ENCODE data around the gene SEPHS1.

SEPHS1 gene

DNA sequence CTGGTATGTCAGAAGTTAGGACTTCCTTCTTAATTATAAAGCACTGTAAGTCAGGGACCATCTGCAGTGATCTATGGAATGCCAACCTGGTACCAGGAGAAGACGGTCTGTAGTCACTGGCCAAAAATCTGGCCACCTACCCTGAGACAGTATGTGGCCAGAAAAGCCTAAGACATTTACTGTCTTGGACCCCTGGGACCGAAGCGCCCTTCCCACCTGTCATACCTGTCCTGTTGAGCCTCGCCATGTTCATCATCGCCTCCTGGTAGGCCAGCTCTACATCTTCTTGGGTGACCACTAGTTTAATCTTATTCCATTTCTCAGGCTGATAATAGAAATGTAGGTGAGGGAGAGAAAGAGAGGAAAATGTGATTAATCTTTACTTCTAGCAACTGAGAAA, 20.0 kb downstream of the SEPHS1 start:
- DNase-seq (ENCODE audit: low spot score), result no peak

DNA sequence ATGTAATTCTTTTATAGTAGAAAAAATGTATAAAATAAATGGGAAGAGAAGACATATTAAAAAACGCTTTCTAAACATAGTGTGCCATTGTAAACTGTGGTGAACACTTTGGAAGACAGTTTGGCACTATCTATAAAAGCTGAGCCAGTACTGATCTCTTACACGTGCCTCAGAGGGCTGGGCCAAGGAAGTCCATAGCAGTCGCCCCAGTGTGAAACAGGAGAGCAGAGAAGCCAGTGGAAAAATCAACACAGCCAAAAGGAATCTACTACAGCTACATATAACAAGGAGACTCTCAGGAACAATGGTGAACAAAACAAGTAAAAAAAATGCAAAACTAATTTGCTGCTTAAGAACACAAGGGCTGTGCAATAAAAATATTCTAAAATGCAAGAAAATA, 20.6 kb downstream of the SEPHS1 start:
- no peak for DNase-seq (ENCODE audit: low spot score)

DNA sequence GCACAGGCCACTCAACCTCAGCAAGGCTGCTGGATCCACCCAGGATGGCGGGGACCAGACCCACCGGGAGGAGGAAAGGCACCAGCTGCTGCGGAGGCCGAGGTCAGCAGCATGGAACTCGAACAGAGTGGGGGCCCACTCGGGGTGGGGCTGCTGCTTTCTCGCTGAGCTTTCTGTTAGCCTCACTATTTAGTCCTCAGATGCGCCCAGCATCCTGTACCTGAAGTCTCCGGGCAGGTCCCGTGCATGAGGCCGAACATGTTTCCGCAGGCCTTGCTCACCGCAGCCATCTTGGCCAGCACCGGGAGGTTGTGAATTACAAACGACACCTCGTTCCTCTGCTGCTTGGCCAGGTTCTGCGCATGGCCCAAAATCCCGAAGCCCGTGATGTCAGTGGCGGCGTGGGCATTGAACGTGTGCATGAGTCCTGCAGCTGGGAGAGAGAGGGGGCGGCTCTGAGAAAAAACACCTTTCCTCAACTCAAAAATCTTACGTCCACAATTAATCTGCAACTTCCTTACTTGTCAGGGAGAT, 25.4 kb downstream of the SEPHS1 start:
- no peak for DNase-seq (ENCODE audit: low spot score)

DNA sequence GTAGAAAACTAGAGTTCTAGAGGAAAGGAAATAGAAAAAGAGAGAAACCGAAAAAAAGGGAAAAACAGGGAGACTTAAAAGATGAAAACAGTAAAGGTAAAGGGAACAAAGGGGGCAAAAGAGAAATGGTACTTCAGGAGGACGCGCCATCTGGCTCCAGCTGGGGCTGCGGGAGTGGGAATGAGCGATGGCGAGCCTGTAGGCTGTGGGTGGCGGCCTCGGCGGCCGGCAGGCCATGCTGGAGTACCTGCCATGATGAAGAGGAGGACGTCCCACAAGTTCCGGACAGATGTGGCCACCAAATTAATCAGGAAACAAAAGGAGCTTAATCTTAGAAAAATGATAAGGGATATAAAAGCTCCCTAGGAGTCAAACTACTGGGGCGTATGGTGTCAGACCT, 26.5 kb downstream of the SEPHS1 start:
- no peak for DNase-seq (ENCODE audit: low spot score)

DNA sequence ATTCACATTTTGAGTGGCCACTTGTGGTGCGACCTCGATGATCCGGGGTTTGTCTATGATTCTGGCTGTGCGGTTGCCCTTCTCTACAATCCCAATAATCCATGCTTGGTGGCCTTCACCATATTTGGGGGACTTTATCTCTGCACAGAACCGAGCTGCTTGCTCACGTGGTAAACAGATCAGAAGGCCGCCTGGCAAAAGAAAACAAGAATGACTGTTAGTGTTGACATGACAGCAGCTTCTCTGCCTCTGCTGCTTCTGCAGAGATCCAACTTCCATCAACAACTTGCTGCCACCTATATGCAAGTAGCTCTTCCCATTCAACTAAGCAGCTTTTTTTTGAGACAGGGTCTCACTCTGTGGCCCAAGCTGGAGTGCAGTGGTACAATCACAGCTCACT, 28.9 kb downstream of the SEPHS1 start:
- no peak for DNase-seq (ENCODE audit: low spot score)

DNA sequence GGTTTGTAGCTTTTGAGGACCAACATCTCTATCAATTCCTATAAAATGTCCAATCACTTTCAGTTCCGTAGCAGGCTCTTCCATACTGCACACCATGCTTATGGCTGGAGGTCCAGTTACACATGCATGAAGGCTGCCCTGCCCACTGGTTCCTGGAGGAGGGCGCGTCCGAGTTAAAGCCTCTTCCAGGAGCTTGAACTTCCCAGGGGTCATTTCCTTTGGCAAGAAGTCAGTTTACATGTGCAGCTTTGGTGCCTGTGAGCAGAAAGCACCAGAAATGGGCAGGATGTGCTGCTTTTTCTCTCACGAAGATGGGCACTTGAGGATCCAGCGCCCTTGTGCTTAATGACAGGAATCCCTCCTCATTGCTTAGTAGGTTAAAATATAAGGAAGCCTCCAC, 30.6 kb downstream of the SEPHS1 start:
- no peak for DNase-seq (ENCODE audit: low spot score)

DNA sequence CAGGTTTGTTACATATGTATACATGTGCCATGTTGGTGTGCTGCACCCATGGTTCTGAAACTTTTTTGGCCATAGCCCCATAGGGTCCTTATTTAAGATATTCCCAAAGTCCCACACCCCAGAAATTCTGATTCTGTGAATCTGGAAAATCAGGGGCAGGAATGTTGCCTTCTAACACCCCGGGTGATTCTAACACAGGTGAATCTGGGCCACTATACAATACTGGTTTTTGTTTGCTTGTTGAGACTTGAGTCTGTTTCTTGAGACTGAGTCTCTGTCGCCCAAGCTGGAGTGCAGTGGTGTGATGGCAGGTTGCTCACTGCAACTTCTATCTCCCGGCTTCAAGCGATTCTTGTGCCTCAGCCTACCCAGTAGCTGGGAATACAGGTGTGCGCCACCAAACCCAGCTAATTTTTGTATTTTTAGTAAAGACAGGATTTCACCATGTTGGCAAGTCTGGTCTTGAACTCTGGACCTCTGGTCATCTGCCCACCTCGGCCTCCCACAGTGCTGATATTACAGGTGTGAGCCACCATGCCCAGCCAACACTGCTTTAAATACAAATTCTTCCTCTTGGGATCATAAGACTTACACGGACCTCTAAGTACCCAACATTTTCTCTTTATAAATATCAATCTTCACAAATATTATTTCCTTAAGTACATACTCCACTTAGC, 31.3 kb downstream of the SEPHS1 start:
- no peak for DNase-seq (ENCODE audit: low spot score)

DNA sequence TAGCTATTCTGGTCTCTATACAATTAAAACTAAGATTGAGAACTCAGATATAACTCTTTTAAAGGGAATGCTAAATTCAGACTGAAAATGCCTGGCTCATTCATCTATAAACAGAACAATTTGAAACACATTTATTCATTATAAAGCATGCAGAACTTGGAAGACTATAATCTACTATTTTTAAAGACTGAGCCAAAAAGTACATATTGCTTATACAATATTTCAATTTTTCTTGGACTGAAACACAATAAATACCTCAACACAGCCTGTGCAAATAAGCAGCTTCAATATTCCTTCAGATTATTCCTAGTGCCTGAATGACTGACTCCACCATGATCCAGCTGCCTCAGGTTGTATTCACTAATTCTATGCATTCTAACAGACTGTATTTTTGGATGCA, 32.7 kb downstream of the SEPHS1 start:
- DNase-seq (ENCODE audit: low spot score), result no peak

DNA sequence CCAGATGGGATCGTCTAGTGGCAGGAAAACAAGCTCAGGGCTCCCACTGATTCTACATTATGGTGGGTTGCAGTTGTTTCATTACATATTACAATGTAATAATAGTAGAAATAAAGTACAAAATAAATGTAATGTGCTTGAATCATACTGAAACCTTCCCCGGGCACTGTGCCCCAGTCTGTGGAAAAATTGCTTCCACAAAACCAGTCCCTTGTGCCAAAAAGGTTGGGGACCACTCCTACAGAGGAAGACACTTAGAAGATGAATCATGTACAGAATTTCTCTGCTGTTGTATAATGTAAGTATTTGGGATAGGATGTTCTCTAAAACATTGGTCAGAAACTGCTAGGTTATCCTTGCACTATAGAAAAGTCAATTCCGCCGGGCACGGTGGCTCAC, 36.9 kb downstream of the SEPHS1 start:
- DNase-seq (ENCODE audit: low spot score), result no peak

DNA sequence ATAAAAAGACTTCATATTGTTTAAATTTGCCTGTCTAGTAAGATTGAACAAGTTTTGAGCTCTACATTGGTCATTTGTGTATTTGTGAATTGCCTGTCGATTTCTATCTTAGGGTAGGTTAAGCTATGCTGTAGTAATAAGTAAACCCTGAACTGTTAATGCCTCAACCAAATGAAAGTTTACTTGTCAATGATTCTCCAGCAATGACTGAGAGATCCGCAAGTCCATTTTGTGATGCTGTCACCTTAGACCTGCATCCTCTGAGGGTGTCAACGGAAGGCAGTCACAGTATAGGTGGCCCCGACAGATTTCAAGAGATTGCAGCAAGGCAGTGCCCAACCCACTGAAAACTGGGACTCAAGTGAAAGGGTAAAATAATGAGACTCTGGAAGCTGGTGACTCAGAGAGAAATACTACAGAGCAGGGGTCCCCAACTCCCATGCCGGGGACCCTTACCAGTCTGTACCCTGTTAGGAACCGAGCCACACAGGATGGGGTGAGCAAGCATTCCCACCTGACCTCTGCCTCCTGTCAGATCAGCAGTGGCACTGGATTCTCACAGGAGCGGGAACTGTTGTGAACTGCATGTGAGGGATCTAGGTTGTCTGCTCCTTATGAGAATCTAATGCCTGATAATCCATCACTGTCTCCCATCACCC, 37.4 kb downstream of the SEPHS1 start:
- no peak for DNase-seq (ENCODE audit: low spot score)

DNA sequence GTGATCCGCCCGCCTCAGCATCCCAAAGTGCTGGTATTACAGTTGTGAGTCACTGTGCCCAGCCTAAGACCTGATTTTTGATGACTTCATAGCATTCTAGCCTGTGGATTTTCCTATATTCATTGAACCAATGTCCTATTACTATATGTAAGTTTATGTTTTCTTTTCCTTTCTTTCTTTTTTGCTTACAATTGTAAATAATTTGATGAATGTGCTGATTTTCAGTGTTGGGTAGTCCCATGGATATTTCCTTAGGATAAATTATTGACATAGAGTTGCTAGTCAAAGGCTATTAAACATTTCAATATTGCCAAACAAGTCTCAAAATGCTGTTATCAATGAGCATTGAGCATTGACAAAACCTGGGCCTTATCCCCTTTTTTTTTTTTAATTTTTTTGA, 38.3 kb downstream of the SEPHS1 start:
- no peak for DNase-seq (ENCODE audit: low spot score)

DNA sequence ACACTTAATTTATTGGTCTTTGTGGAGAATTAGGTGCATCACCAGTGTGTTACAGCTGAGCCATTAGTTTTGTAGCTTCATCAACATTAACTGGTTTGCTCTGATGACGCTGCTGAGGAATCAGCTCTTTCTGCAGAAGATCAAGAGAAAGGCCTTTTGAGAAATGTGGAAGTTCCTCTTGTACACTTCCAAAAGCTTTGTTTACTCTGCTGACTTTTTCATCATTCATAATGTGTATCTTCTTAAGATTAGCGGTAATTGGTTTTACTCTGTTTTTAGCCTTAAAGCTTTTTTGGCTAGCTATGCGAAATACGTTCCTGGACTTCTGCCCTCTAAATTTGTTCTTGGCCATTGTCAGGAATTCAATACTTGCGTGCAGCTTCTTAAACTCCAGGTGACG, 40.0 kb downstream of the SEPHS1 start:
- no peak for DNase-seq (ENCODE audit: low spot score)

DNA sequence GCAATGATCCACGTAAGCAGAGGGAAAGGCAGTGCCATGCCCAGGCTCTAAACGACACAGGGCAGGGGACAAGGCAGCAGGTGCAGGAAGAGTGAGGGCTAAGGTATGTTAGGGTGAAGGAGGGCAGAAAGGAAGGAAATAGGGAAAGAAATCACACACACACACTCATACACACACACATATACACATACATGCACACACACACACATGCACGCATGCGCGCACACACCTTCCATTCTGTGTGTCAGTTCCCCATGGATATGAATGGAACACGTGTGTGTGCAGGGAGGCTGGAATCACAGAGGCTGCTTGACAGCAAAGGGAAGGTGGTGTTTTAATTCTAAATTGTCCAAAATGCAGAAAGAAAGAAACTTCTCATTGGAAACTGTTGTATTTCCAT, 42.0 kb downstream of the SEPHS1 start:
- DNase-seq (ENCODE audit: low spot score), result no peak

DNA sequence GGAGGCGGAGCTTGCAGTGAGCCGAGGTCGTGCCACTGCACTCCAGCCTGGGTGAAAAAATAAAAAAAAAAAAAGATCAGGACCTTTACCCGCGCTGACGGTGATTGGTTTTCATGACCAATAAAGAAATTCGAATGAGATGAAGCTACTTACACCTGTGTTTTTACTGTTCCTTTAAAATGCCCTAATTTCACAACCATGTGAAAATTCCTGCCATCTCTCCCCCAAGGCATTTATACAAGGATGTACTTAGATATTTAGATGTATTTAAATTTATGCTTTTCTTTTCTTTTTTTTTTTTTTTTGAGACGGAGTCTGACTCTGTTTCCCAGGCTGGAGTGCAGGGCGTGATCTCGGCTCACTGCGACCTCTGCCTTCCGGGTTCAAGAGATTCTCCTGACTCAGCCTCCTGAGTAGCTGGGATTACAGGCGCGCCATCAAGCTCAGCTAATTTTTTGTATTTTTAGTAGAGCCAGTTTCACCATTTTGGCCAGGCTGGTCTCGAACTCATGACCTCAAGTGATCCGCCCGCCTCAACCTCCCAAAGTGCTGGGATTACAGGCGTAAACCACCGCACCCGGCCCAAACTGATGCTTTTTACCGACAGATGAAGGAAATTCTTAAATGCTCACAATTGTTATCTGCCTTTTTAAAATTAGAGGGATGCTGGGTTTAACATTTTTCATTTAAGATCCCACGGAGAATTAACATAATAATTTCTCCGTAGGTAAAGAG, 45.1 kb downstream of the SEPHS1 start:
- no peak for DNase-seq (ENCODE audit: low spot score)

DNA sequence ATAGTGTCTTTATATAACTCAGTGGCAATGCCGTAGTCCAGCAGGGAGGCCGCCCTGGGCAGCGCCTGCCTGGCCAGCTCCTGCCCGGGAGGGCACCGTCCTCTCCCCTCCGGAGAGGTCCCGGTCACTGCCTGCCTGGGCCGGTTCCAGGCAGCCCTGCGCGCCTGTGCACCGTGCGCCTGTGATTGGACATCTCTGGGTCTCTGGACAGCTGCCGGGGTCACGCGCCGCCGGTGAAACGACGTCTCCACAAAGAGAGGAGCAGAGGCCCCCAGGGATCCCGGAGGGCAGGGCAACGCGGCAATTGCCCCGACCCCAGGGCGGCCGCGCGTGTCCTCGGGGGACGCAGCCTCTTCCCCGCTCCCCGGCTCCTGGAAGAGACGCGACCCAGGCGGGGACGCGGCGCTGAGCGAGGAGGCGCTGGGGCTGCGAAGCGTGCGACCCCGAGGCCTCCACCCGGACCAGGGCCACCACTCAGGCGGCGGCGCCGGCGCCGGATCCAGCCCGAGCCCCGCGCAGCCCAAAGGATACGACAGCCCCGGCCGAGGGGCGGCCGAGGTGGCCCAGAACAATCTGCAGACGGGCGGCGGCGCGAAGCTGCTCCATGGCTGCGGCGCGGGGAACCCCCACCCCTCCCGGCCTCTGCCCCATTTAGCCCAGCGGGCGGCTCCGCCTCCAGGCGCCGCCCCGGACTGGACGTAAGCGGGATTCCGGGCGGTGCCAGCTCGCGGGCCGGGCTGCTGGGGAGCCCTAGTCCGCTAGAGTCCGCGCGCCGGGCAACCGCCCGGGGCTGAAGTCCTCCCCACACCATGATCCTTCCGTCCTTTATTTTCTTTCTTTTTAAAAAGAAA, 48.4 kb downstream of the SEPHS1 start, which contains the start of gene PHYH:
Gene PHYH (minus strand): TSS at position 628 of the 851 bp plus-strand sequence. CDS start 22 bp downstream, at position 606.
- DNase-seq (ENCODE audit: low spot score), result peak; percentile 88

DNA sequence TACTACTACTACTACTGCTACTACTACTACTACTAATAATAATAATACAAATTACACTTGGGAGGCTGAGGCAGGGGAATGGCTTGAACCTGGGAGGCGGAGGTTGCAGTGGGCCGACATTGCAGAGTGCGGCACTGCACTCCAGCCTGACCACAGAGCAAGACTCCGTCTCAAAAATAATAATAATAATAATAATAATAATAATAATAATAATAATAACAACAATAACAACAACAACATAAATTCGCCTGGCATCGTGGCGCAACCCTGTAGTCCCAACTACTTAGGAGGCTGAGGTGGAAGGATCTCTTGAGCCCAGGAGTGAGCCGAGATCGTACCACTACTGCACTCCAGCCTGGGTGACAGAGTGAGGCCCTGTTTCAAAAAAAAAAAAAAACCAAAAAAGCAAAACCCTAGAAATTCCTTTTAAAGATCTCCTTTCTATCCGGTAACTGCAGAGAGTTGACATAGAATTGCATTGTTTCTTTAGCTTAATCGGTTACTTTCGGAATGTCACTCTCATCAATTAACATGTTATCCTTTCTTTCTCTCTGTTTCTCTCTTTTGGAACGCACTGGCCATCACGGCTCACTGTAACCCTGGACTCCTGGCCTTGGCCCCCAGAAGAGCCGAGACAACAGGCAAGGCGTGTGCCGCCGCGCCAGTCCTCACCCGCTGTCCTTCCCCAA, 49.2 kb downstream of the SEPHS1 start:
- DNase-seq (ENCODE audit: low spot score), result no peak

DNA sequence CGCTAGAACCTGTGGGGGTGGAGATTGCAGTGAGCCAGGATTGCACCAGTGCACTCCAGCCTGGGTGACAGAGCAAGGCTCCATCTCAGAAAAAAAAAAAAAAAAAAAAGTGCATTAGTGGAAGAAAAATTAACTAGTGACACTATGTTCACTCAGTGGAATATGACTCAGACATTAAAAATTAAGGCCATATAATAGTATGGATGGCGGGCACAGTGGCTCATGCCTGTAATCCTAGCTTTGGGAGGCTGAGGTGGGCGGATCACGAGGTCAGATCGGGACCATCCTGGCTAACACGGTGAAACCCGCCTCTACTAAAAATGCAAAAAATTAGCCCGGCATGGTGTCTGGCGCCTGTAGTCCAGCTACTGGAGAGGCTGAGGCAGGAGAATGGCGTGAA, 51.6 kb downstream of the SEPHS1 start:
- DNase-seq (ENCODE audit: low spot score), result no peak

DNA sequence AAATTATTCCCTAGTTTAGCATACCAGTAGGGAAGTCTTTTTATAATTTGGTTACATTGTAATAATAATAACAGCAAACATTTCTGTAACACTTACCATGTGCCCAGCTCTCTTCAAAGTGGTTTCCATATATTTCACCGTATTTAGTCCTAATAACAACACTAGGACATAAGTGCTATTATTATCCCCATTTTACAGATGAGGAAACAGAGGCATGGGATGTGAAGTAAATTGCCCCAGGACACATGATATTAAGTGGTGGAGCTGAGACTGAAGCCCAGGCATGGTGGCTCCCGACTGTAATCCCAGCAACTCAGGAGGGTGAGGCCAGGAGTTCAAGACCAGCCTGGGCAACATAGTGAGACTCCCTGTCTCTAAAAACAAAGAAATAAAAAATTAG, 53.3 kb downstream of the SEPHS1 start:
- no peak for DNase-seq (ENCODE audit: low spot score)

DNA sequence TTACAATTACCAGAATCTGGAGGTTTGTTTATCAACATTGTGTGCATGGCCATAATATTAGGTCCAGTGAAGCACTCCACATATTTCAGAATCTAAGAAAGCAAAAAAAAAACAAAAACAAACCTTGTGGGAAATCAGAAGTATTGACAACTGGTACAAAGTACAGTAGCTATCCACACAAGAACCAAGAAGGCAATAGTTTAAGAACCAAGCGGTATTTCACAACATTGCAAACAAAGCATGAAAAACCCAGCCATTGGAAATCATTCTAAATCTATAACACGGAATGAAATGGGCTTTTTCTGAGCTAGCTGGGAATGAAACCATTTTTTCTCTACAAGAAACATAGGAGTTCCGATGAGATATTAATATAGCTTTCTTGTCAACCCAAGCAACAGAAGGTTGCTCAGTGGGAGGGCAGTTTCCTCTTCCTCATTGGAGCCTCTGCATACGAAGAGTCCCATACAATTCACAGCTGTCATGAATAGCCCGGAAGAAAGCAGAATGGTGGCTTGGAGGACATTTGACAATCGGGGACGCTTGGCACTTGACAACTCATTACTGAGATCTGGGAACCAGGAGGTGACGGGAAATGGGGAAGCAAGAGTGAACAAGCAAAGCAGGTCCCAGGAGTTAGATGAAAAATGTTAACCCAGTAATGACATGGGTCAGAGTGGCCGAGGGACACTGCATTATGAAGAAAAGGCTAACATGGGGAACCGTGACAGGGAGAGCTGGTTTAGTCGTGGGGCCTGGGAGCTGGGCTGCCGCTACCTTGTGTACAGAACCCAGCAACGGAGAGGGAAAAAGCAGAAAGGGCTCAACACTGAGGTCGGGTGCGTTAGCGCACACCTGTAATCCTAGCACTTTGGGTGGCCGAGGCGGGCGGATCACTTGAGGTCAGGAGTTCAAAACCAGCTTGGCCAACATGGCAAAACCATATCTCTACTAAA, 56.0 kb downstream of the SEPHS1 start:
- DNase-seq (ENCODE audit: low spot score), result no peak

DNA sequence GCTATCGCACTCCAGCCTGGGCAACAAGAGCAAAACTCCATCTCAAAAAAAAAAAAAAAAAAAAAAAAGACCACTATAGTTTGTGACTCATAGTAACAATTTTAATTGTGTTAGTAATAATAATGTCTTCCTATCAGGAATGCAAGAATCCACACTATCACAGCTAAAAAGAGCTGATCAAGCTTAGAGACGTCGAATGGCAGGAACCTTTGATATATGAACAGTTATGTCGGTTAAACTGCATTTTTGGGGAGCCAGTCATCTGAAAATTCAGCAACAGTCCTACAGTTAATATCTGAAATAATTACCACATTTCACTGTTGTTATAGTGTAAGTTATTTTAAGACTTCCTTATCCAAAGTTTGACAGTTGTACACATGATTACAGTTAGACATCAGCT, 57.0 kb downstream of the SEPHS1 start:
- no peak for DNase-seq (ENCODE audit: low spot score)

Data from iPS-NIHi11 (cell line).